A549 (cell line): Measurements from ENCODE around the gene PFDN1.

Experiments used
- BHLHE40 ChIP-seq: IDR thresholded peaks from 2 replicates; pipeline ENCODE4 v1.6.1; 2012; ENCODE audit warnings: low read depth, low read length, inconsistent platforms
- CTCF ChIP-seq: fragments of >200 bp; sonication (Bioruptor Twin); formaldehyde crosslinking; IDR thresholded peaks from 3 replicates; pipeline ENCODE4 v1.5.1; 2016
- EP300 ChIP-seq, 2 experiments: fragments of >200 bp; sonication (Bioruptor Twin); formaldehyde crosslinking; IDR thresholded peaks; 2 replicates in 1 of 2; 3 replicates in 1 of 2; pipeline ENCODE4 v1.6.1; 2016 to 2017
- HMGXB4 ChIP-seq: fragments of 250-450 bp; sonication (Bioruptor Pico); IDR thresholded peaks from 2 replicates; pipeline ENCODE4 v1.5.0; 2021; ENCODE audit warnings: mild to moderate bottlenecking, moderate library complexity, borderline replicate concordance
- POLR2A ChIP-seq: IDR thresholded peaks from 2 replicates; pipeline ENCODE4 v1.6.1; 2012; ENCODE audit warnings: mild to moderate bottlenecking, low read length
- RAD21 ChIP-seq, 2 experiments: fragments of >200 bp in 1 of 2; sonication (Bioruptor Twin) in 1 of 2; formaldehyde crosslinking in 1 of 2; IDR thresholded peaks in 1 of 2; conservative IDR thresholded peaks in 1 of 2; 2 replicates in 1 of 2; 3 replicates in 1 of 2; pipeline ENCODE4 v1.6.1; 2012 to 2018; ENCODE audit warnings: inconsistent platforms in 1 of 2
- REST ChIP-seq: fragments of 200-600 bp; sonication (generic); IDR thresholded peaks from 2 replicates; pipeline ENCODE4 v1.6.1; 2016; ENCODE audit warnings: antibody characterized with exemption, mild to moderate bottlenecking, moderate library complexity
- RNF2 ChIP-seq: fragments of 200-600 bp; sonication (generic); IDR thresholded peaks from 2 replicates; pipeline ENCODE4 v1.6.1; 2016; ENCODE audit warnings: low read depth, mild to moderate bottlenecking, antibody characterized with exemption, moderate library complexity, borderline replicate concordance
- TP53 ChIP-seq: fragments of 250-450 bp; sonication (Bioruptor Pico); IDR thresholded peaks from 2 replicates; pipeline ENCODE4 v1.5.0; 2021; ENCODE audit warnings: mild to moderate bottlenecking, moderate library complexity
- ZFP36 ChIP-seq: fragments of 450-650 bp; IDR thresholded peaks from 2 replicates; pipeline ENCODE4 v1.6.1; 2014; ENCODE audit warnings: borderline replicate concordance; ENCODE audit not compliant: partially characterized antibody

GRCh38 chr5:140342287-140342686 lies 39.4 kb upstream of the PFDN1 start:
- TF ChIP-seq POLR2A (no peak), CTCF (no peak), EP300 (IDR thresholded peaks at IDR 0.05) (no peak), RAD21 (conservative IDR thresholded peaks at IDR 0.05 in 1 of 2, IDR thresholded peaks at IDR 0.05 in 1 of 2) (no peak), RNF2 (no peak), HMGXB4 (no peak), ZFP36 (no peak), BHLHE40 (no peak), TP53 (CRISPR knock-in tag) (no peak), REST (no peak)
